GM13976 (cell line): ENCODE results near the gene PDE11A.

Experiments used
- DNase-seq: peaks from one replicate; pipeline ENCODE4 v3.0.0; 2012; ENCODE audit warnings: low spot score
- CTCF ChIP-seq: IDR thresholded peaks from 2 replicates; pipeline ENCODE4 v1.5.1; 2012; ENCODE audit warnings: borderline replicate concordance, mild to moderate bottlenecking; ENCODE audit not compliant: insufficient read depth; ENCODE audit errors: extremely low read depth, missing control alignments, control extremely low read depth
- in situ Hi-C: fragments of 300-500 bp; cut with MboI; formaldehyde crosslinking; loops from one replicate; pipeline ENCODE4 v1.12.0; 2022; ENCODE audit warnings: low sequenced_read_pairs, mixed read lengths, inconsistent platforms; ENCODE audit not compliant: unreplicated experiment

The PDE11A gene

DNA sequence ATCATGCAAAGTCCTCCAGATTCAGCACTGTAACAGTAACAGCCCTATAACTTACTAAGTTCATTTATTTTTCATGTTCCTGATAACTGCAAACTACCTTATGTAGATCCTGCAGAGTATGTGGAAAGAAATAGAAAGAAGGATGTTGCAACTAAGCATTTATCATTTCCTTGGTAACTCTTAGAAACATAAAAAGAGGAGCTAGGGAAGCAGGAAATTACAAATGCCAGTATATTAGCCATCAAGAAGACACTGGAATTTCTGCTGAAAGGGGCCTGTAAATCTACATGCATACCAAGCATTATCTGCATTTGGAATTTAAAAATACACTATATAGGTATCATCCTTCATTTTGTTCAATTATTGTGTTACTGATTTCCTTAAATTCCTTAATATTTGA, 66.8 kb downstream of the PDE11A start:
- DNase-seq = no peak
- no peak for TF ChIP-seq CTCF
- in situ Hi-C loops = no loop called here

DNA sequence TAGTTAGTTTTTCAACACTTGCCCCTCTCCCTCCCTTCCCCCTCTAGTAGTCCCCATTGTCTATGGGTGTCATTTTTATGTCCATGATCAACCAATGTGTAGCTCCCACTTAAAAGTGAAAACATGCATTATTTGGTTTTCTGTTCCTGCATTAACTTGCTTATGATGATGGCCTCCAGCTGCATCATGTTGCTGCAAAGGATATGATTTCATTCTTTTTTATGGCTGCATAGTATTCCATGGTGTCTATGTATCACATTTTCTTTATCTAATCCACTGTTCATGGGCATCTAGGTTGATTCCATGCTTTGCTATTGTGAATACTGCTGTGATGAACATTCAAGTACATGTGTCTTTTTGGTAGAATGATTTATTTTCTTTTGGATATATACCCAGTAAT, 70.5 kb downstream of the PDE11A start:
- in situ Hi-C loops = no loop called here
- TF ChIP-seq CTCF = no peak
- DNase-seq = no peak

- DNase-seq = no peak
- TF ChIP-seq CTCF = no peak
- in situ Hi-C loops = no loop called here
These were observed 73.6 kb downstream of the PDE11A start for GRCh38 chr2:177998996-177999395.

DNA sequence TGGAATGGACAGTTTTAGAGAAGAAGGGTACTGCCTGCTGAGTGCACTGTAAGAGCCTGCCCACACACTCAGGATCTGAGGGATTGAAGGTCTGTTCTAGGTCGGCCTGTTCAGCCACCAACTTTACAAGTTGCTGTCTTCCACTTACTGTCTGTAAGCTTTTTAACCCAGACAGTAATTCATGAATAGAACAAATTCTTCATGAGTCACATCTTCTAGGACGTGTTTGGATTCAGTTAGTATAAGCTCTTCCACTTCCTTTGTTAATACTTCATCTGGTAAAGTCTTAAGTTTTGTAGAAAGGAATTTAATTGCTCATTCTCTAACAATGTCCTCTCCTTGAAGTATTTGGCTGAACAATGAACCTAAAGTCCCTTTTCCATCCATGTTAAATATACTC, 74.6 kb downstream of the PDE11A start:
- in situ Hi-C loops = no loop called here

DNA sequence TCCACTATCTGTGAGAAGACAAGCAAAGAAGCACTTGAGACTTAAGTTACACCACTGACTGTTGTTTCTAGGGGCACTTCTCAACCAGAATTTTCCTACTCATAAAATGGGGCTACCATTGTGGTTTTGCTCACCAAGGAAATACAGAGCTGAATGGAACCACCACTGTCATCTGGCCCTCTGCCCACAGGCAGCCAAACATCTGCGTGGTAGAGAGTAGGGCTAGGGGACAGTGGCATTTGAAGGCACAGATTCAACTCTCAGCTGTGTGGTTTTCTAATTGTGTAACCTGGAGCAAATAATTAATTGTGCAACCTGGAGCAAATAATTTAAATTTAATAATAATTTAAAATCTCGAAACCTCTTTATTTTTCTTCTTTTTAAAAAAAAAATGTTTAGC, 79.6 kb downstream of the PDE11A start:
- in situ Hi-C loops = no loop called here
- TF ChIP-seq CTCF = no peak
- DNase-seq = no peak

More for the DNA sequence above, 74.6 kb downstream of the PDE11A start:
- TF ChIP-seq CTCF = no peak
- DNase-seq = no peak

DNA sequence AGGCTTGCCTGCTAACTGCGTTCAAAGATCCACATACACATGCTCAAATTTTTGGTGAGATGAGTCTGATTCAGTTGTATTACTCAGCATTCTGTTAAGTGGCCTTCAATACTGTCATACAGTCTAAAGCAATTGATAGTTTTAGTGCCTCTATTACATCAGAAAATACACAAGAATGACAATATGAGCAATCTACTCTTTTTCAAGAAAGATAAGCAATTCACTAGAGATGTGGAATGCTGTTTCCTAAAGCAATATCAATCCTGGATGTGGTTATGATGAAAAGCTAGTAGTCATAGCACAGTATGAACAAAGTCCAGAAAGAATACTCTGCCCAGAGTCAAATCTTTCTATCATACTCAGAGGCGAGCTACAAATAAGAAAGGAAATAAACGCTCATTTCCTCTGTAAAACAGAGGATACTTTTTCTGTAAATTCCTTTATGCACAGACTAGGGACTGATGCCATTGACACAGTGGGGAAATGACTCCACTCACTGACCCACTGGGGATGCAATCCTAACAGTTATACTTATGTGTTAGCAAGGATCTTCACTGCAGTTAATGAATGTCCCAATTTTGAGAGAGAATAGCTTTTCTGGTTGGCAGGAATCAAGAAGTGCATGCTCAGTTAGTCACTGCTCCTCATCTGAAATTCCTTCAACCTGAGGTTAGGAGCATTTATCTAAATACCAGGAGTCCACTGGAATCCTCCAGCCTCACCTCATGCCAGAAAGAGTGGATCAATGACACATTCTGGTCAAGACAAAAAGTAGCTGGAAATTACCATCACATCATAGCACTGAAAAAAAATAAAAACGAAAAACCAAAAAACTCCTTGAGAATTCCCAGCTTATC, 83.3 kb downstream of the PDE11A start:
- no peak for TF ChIP-seq CTCF
- DNase-seq = no peak
- in situ Hi-C loops = no loop called here
